H1 (cell line): ENCODE measurements around the gene RPS21. TPM values are rescaled to one million over a fixed set of nuclear protein-coding genes. Genes with fewer than 3 reads are reported as not detected.
A peak's percentile ranks its signal among the peaks of the same experiment; 100 is the strongest.

Source experiments
- CTCF ChIA-PET: fragments of 300-600 bp; sonication (Branson Sonifier 250); formaldehyde crosslinking; loops from one replicate; lab custom pipeline; 2021; ENCODE audit not compliant: partially characterized antibody; lab: Charles Lee
- POLR2A ChIA-PET: fragments of 300-600 bp; sonication (Branson Sonifier 250); formaldehyde crosslinking; loops from one replicate; lab custom pipeline; 2021; ENCODE audit warnings: inconsistent platforms; ENCODE audit not compliant: partially characterized antibody; lab: Charles Lee
- DNase-seq, 2 experiments: peaks; one replicate each; pipeline versions ENCODE4 v3.0.0 to v3.0.0-alpha.2; 2010 to 2022; ENCODE audit warnings: low spot score in 2 of 2, low read depth in 1 of 2, mixed read lengths in 1 of 2
- FAIRE-seq: peaks from 2 replicates; lab custom pipeline; 2011; peaks lifted over from hg19 to GRCh38; lab: Jason Lieb, UNC
- H2AFZ ChIP-seq: 2 replicates; pipeline ENCODE4 v1.8.1; 2012; ENCODE audit warnings: low read length, inconsistent platforms
- H2AK5ac ChIP-seq: 2 replicates; pipeline ENCODE4 v1.6.1; 2013; ENCODE audit warnings: low read depth, low read length
- H2BK120ac ChIP-seq: replicated peaks from 2 replicates; pipeline ENCODE3; 2013; ENCODE audit warnings: low read depth, low read length, inconsistent platforms
- H2BK12ac ChIP-seq: 2 replicates; pipeline ENCODE4 v1.6.1; 2013; ENCODE audit warnings: low read depth, low read length
- H2BK15ac ChIP-seq: 2 replicates; pipeline ENCODE4 v1.6.1; 2013; ENCODE audit warnings: low read length
- H2BK20ac ChIP-seq: 2 replicates; pipeline ENCODE4 v1.6.1; 2013; ENCODE audit warnings: low read length
- H2BK5ac ChIP-seq: 2 replicates; pipeline ENCODE4 v1.6.1; 2013; ENCODE audit warnings: low read depth, low read length
- H3K14ac ChIP-seq: 2 replicates; pipeline ENCODE4 v1.6.1; 2013; ENCODE audit warnings: inconsistent platforms; ENCODE audit not compliant: insufficient read length
- H3K18ac ChIP-seq: 2 replicates; pipeline ENCODE4 v1.6.1; 2013; ENCODE audit warnings: low read length; ENCODE audit errors: extremely low read depth
- H3K23ac ChIP-seq: 2 replicates; pipeline ENCODE4 v1.6.1; 2013; ENCODE audit warnings: inconsistent platforms; ENCODE audit not compliant: insufficient read length
- H3K23me2 ChIP-seq: 2 replicates; pipeline ENCODE4 v1.6.1; 2013; ENCODE audit warnings: low read depth, low read length
- H3K27ac ChIP-seq: 2 replicates; pipeline ENCODE4 v1.6.1; 2011; ENCODE audit warnings: low read depth, low read length, inconsistent platforms
- H3K27me3 ChIP-seq, 4 experiments: replicated peaks in 1 of 4; 1 replicate in 1 of 4; 2 replicates in 3 of 4; pipeline versions ENCODE4 v1.6.1 to v1.8.1; 2011 to 2013; ENCODE audit warnings: low read length in 3 of 4, mild to moderate bottlenecking in 3 of 4, inconsistent platforms in 2 of 4, mixed read lengths in 2 of 4, moderate library complexity in 1 of 4; ENCODE audit not compliant: control insufficient read depth in 3 of 4, insufficient read depth in 3 of 4; ENCODE audit errors: extremely low read depth in 1 of 4
- H3K36me3 ChIP-seq, 4 experiments: 2 replicates each; pipeline versions ENCODE4 v1.6.1 to v1.8.1; 2011 to 2013; ENCODE audit warnings: mild to moderate bottlenecking in 4 of 4, low read length in 3 of 4, moderate library complexity in 2 of 4, control low read depth in 1 of 4, inconsistent platforms in 1 of 4; ENCODE audit not compliant: insufficient read depth in 4 of 4, control insufficient read depth in 2 of 4
- H3K4ac ChIP-seq: replicated peaks from 2 replicates; pipeline ENCODE3; 2013; ENCODE audit warnings: low read length, low read depth, mixed read lengths, inconsistent platforms; ENCODE audit not compliant: insufficient read length
- H3K4me1 ChIP-seq, 4 experiments: replicated peaks in 1 of 4; 1 replicate in 1 of 4; 2 replicates in 3 of 4; pipeline versions ENCODE4 v1.6.1 to v1.8.1; 2011 to 2013; ENCODE audit warnings: low read length in 3 of 4, inconsistent platforms in 2 of 4, mixed read lengths in 1 of 4; ENCODE audit not compliant: insufficient read depth in 4 of 4, control insufficient read depth in 3 of 4
- H3K4me2 ChIP-seq, 2 experiments: 2 replicates each; pipeline versions ENCODE4 v1.6.1 to v1.8.1; 2011 to 2013; ENCODE audit warnings: low read depth in 2 of 2, low read length in 2 of 2, control low read depth in 1 of 2, inconsistent platforms in 1 of 2, mild to moderate bottlenecking in 1 of 2; ENCODE audit not compliant: insufficient read depth in 1 of 2
- H3K4me3 ChIP-seq, 4 experiments: fragments of 200-600, 300-600 bp in 1 of 4; sonication (generic), shearing (Covaris generic), sonication (Bioruptor Twin) in 1 of 4; 2 replicates each; pipeline versions ENCODE4 v1.5.1 to v1.8.1; 2011 to 2016; ENCODE audit warnings: low read length in 4 of 4, low read depth in 3 of 4, control low read depth in 2 of 4, inconsistent platforms in 2 of 4, mild to moderate bottlenecking in 2 of 4, mixed read lengths in 1 of 4, moderate library complexity in 1 of 4; ENCODE audit not compliant: insufficient read depth in 2 of 4; ENCODE audit errors: extremely low read depth in 1 of 4
- H3K56ac ChIP-seq: replicated peaks from 2 replicates; pipeline ENCODE3; 2013; ENCODE audit warnings: low read depth, mild to moderate bottlenecking, mixed read lengths, low read length, inconsistent platforms; ENCODE audit not compliant: insufficient read length
- H3K79me1 ChIP-seq: 2 replicates; pipeline ENCODE4 v1.6.1; 2013; ENCODE audit warnings: low read depth, low read length, control low read depth
- H3K79me2 ChIP-seq, 2 experiments: 2 replicates each; pipeline versions ENCODE4 v1.6.1 to v1.8.1; 2012 to 2013; ENCODE audit warnings: low read length in 2 of 2, mild to moderate bottlenecking in 2 of 2, inconsistent platforms in 1 of 2; ENCODE audit not compliant: insufficient read depth in 2 of 2, control insufficient read depth in 1 of 2
- H3K9ac ChIP-seq, 4 experiments: replicated peaks in 1 of 4; 1 replicate in 1 of 4; 2 replicates in 3 of 4; pipeline versions ENCODE4 v1.6.1 to v1.8.1; 2011 to 2013; ENCODE audit warnings: low read depth in 3 of 4, low read length in 3 of 4, control low read depth in 2 of 4, mild to moderate bottlenecking in 2 of 4, moderate library complexity in 2 of 4, inconsistent platforms in 1 of 4; ENCODE audit errors: extremely low read depth in 1 of 4
- H3K9me3 ChIP-seq, 2 experiments: 2 replicates each; pipeline versions ENCODE4 v1.6.1 to v1.8.1; 2012 to 2013; ENCODE audit warnings: mild to moderate bottlenecking in 2 of 2, moderate library complexity in 2 of 2, control low read depth in 1 of 2, inconsistent platforms in 1 of 2, low read depth in 1 of 2, low read length in 1 of 2, mixed read lengths in 1 of 2; ENCODE audit not compliant: insufficient read depth in 2 of 2
- H4K20me1 ChIP-seq, 2 experiments: replicated peaks in 1 of 2; 2 replicates each; pipeline versions ENCODE3 to v1.8.1; 2011 to 2013; ENCODE audit warnings: inconsistent platforms in 2 of 2, low read length in 2 of 2, mild to moderate bottlenecking in 1 of 2; ENCODE audit not compliant: insufficient read depth in 2 of 2, control insufficient read depth in 1 of 2
- H4K5ac ChIP-seq: 2 replicates; pipeline ENCODE4 v1.6.1; 2013; ENCODE audit warnings: low read length, low read depth, mixed read lengths, inconsistent platforms; ENCODE audit not compliant: insufficient read length
- H4K8ac ChIP-seq: 2 replicates; pipeline ENCODE4 v1.8.0; 2013; ENCODE audit warnings: mild to moderate bottlenecking, moderate library complexity, low read length, inconsistent platforms; ENCODE audit not compliant: insufficient read depth; ENCODE audit errors: extremely low read depth
- H4K91ac ChIP-seq: replicated peaks from 2 replicates; pipeline ENCODE3; 2013; ENCODE audit warnings: low read length, mixed read lengths, inconsistent platforms; ENCODE audit not compliant: insufficient read length
- POLR2A ChIP-seq, 2 experiments: IDR thresholded peaks; 1 replicate in 1 of 2; 2 replicates in 1 of 2; pipeline ENCODE4 v1.6.1; 2011; ENCODE audit warnings: low read depth in 2 of 2, low read length in 2 of 2, mild to moderate bottlenecking in 2 of 2; ENCODE audit errors: control extremely low read depth in 1 of 2
- POLR2AphosphoS5 ChIP-seq: IDR thresholded peaks from 2 replicates; pipeline ENCODE4 v1.6.1; 2011; ENCODE audit warnings: low read depth, low read length
- USF2 ChIP-seq: IDR thresholded peaks from 2 replicates; pipeline ENCODE4 v1.6.1; 2011; ENCODE audit warnings: low read length, improper control_type of control experiment
- WGBS, 2 experiments: shearing (Covaris generic) in 1 of 2; methylation state at CpG; one replicate each; pipeline versions ENCODE4 v1.1.6 to v1.1.7; 2013 to 2015; ENCODE audit warnings: low lambda C conversion rate in 2 of 2, mixed read lengths in 2 of 2, inconsistent platforms in 1 of 2, low coverage in 1 of 2, missing lambda C conversion rate in 1 of 2; ENCODE audit not compliant: insufficient replicate concordance in 2 of 2, insufficient coverage in 1 of 2, insufficient read length in 1 of 2; ENCODE audit errors: extremely low coverage in 1 of 2, missing lambda C conversion rate in 1 of 2; 5-methylcytosine and 5-hydroxymethylcytosine counted together
- polyA plus RNA-seq, 7 experiments: library from polyadenylated mRNA; depleted of rRNA in 3 of 7; stranded (reverse) in 5 of 7; unstranded in 2 of 7; fragments of >200 nt in 5 of 7; fragments of 200-250 nt in 2 of 7; gene quantifications; 1 replicate in 5 of 7; 2 replicates in 1 of 7; 4 replicates in 1 of 7; pipeline versions ENCODE4 v1.2.1 to v1.2.3, GENCODE V29; 2011 to 2013; ENCODE audit warnings: missing spikeins in 2 of 7, mixed read lengths in 2 of 7
- total RNA-seq: library from RNA; stranded (reverse); fragmentation: NEBNext Ultra II Directional; extraction: Animal tissue kit (Norgen Biotek cat#: 25700); gene quantifications from 2 replicates; pipeline ENCODE4 v1.2.1, GENCODE V29; 2021

RPS21 gene
- total and polyA plus RNA-seq, 2 of the 8 experiments (the other 6 are each of a cell fraction or from before 2014, with no cell fraction given), result 1,787 to 7,219 TPM

- H4K8ac ChIP-seq, result no peak overlapping the region
- H3K14ac ChIP-seq, result no peak overlapping the region
- H3K79me1 ChIP-seq, result peaks cover 10% of the 10 kb centered on the region
- peaks cover 0 to 8% (median 2%) of the 10 kb centered on the region in 4 experiments; a peak in 5 of 7 replicates for H3K4me1 ChIP-seq
- H4K5ac ChIP-seq, result no peak overlapping the region
- WGBS, 2 experiments, result 96% methylated on average over 11 of the region's 11 CpGs; no CpG with 5 or more reads in 1 of the 2 experiments
- H3K56ac ChIP-seq, result no peak overlapping the region
- no peak overlapping the region for H2BK20ac ChIP-seq
- H2AK5ac ChIP-seq, result no peak overlapping the region
- H3K36me3 ChIP-seq, result peaks cover 18 to 24% (median 21%) of the 10 kb centered on the region in 4 experiments
- H2BK12ac ChIP-seq, result no peak overlapping the region
- H3K4me3 ChIP-seq, result no peak overlapping the region; a peak in 1 of 8 replicates
- no peak for FAIRE-seq
- ChIA-PET POLR2A (interaction anchor here (0.6 to 9.0 kb wide), 22 partner anchors 7 to 121 kb away, joined by 3 to 176 read pairs (median 6); partner anchors contain the start of genes ADRM1 and LAMA5), CTCF (interaction anchor here (0.8 to 9.6 kb wide), 5 partner anchors 14 to 1036 kb away, joined by 3 to 103 read pairs (median 3); no protein-coding TSS in a partner anchor)
- no peak overlapping the region for H3K18ac ChIP-seq
- peaks cover 8 to 19% of the 10 kb centered on the region in 2 experiments for H4K20me1 ChIP-seq
- H2BK15ac ChIP-seq, result no peak overlapping the region
- peaks cover 11% of the 10 kb centered on the region; the same call in 1 of the 2 replicates for H3K23me2 ChIP-seq
- H4K91ac ChIP-seq, result no peak overlapping the region
- no peak for DNase-seq
- no peak overlapping the region for H3K27ac ChIP-seq
- H3K79me2 ChIP-seq, result peaks cover 4 to 39% of the 10 kb centered on the region in 2 experiments; a peak in 3 of 4 replicates
- H3K23ac ChIP-seq, result no peak overlapping the region
- no peaks in the 10 kb centered on the region for H3K9me3 ChIP-seq
- no peak overlapping the region for H2BK120ac ChIP-seq
- H3K9ac ChIP-seq, result no peak overlapping the region
- no peaks in the 10 kb centered on the region for H3K27me3 ChIP-seq
- TF ChIP-seq POLR2AphosphoS5 (peak; percentile 78), USF2 (no peak), POLR2A (IDR thresholded peaks at IDR 0.05; ENCODE audit: control extremely low read depth in 1 of 2, low read depth in 2 of 2, low read length in 2 of 2) (peak; percentile 25 to 63)
- TF ChIP-seq, all 59 proteins: peak for 2
- Histone ChIP-seq H2AFZ (no peak overlapping the region), H3K4me2 (no peak overlapping the region; a peak in 1 of 4 replicates), H3K4ac (no peak overlapping the region), H2BK5ac (no peak overlapping the region)
These were observed 2.1 kb downstream of the RPS21 start for GRCh38 chr20:62388839-62389600.
